Myocyte (in vitro differentiated cells): ENCODE results near the gene NECAP2. TPM values are rescaled to one million over a fixed set of nuclear protein-coding genes. Genes with fewer than 3 reads are reported as not detected.
"Not testable (repeated sequence)": the region's sequence is repeated elsewhere in the genome, so short reads cannot be mapped to it uniquely, and the experiment has no call there.

Experiments used
- DNase-seq: peaks from one replicate; pipeline ENCODE4 v3.0.0-alpha.2; 2012; ENCODE audit warnings: low read depth
- total RNA-seq: library from RNA; depleted of rRNA; stranded (reverse); fragments of >200 nt; gene quantifications from 2 replicates; pipeline ENCODE4 v1.2.3, GENCODE V29; 2014

NECAP2 gene
- total RNA-seq, 1 donor from 2014 or later = 26.5 TPM

GRCh38 chr1:16492937-16493336 lies 52.4 kb downstream of the NECAP2 start:
- DNase-seq = not testable (repeated sequence)

GRCh38 chr1:16493731-16494130 lies 53.2 kb downstream of the NECAP2 start:
- not testable (repeated sequence) for DNase-seq

- not testable (repeated sequence) for DNase-seq
Observed at GRCh38 chr1:16497474-16497904, 57.0 kb downstream of the NECAP2 start.

- not testable (repeated sequence) for DNase-seq
Observed at GRCh38 chr1:16498047-16498446, 57.5 kb downstream of the NECAP2 start.

- DNase-seq = peak; percentile 87
Observed at GRCh38 chr1:16498573-16499413, 58.3 kb downstream of the NECAP2 start.

DNA sequence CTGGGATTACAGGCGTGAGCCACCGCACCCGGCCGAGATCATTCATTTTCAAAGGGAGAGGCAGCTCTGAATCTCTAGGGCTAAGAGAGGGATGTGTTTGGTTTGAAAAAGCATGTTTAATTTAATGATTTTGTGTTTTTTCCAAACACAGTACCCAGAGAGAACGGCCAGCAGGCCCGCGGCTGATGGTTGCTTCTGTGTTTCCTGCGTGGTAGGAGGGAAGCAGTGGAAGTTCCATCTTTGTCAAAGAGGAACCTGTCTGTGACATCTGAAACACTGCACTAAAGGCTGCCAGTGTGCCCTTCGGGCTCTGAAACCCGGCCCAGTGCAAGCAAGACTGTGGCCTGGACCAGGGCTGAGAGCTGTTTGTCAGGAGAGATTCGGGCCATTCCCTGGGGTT lies 59.9 kb downstream of the NECAP2 start:
- DNase-seq = not testable (repeated sequence)

DNA sequence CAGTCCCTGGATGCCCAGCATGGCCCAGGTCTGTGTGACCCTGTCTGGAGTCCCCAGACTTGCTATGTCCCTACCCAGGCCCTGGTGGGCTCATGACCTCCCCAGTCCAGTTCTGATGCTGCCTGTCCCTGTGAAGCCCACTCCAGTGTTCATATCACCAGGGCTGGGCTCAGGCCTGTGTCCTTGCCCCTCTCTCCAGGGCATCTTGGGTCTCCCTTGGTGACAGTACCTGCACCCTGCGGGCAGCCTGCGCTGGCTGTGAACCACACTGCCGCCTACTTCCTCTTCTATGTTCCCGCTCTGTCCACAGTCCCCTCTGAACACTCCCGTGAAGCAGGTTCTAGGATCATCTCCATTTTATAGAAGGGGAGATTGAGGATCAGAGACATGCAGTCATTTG lies 60.5 kb downstream of the NECAP2 start:
- DNase-seq = not testable (repeated sequence)

- not testable (repeated sequence) for DNase-seq
Observed at GRCh38 chr1:16501446-16501845, 60.9 kb downstream of the NECAP2 start.

GRCh38 chr1:16503494-16503893 lies 63.0 kb downstream of the NECAP2 start:
- no peak for DNase-seq

DNA sequence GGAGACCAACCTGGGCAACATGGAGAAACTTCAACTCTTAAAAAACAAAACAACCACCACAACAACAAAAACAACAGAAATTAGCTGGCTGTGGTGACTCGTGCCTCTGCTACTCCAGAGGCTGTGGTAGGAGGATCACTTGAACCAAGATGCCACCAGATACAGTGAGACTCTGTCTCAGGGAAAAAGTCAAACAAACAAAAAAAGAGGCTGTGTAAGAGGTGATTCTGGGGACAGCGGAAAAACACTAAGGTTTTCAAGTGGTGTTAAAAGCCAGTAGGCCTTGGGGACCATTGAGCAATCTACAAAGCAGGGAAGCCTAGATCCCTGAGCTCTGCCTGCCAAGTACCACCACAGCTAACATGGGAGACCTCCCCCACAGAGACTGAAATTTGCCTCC lies 65.3 kb downstream of the NECAP2 start:
- not testable (repeated sequence) for DNase-seq

DNA sequence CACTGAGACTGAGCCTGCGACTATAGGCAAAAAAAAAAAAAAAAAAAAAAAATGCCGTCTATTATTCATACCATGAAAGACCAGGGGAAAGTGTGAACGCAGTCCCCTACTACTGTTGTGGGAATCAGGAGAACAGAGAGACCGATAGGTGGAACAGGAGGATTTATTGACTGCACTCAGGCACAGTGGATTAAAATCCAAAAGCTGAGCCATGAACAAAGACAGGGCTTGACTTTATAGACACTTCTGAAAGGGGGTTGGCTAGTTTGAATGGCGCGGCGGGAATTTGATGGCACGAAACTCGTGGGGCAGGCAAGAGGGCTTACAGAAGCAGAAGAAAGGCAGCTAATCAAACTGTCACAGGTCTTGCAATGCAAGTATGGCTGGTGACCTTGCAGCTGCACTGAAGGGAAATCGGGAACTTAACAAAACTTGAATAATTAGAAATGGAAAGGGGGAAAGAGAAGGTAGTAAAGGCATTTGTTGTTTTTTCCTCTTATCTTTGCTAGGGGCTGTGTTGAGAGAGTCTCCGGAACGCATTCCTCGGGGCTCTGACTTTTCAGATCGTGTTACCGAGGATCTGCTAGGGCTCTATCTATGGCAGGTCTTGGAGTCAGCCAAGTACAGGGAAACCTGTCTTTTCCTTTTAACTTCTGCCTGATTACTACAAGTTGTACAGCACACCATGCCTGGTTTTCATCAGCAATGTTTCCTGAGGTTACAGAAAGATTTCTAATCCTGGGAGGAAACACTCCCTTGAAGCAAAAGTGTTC lies 66.0 kb downstream of the NECAP2 start:
- DNase-seq = not testable (repeated sequence)

DNA sequence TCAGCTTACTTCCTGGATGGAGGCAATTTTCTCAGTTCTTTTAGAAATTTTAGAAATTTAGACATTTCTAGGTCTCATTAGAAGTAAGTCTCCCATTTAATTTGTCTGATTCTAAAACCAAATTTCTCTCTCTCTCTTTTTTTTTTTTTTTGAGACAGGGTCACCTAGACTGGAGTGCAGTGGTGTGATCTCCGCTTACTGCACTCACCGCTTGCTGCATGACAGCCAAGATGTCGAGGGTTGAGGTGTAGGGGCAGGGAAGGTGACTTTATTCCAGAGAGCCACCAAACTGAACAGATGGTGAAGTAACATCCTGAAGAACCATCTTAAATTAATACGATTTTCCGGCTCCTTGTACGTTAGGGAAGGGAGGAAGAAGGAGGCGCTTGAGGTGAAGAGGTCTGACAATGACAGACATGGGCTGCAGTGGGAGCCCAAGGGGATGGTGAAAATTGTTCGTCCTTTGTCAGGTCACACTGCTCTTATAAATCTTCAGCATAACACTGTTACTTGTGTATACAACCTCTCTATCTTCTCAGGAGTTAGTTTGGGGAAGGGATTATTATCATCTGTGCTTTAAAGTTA lies 68.4 kb downstream of the NECAP2 start:
- DNase-seq = not testable (repeated sequence)

Other genes with a start within 250 kb of the NECAP2 start
- 0.31 and 0.67 TPM in 2 replicates for gene ARHGEF19, start 228.1 kb upstream of the NECAP2 start, total RNA-seq
- gene CPLANE2, start 203.5 kb upstream of the NECAP2 start, total RNA-seq = 11.3 and 16.3 TPM in 2 replicates
- gene FBXO42, start 88.2 kb upstream of the NECAP2 start, total RNA-seq = 14.8 and 17.7 TPM in 2 replicates
- gene SZRD1, start 73.5 kb upstream of the NECAP2 start, total RNA-seq = 76.2 and 79.3 TPM in 2 replicates
- gene SPATA21, start 3.3 kb upstream of the NECAP2 start, total RNA-seq = not detected in 2 replicates
- not detected in 2 replicates for gene RNU1-1, start 73.6 kb downstream of the NECAP2 start, total RNA-seq
- 20.1 and 35.1 TPM in 2 replicates for gene NBPF1, start 172.8 kb downstream of the NECAP2 start, total RNA-seq
- not detected in 2 replicates for gene RNU1-3, start 226.2 kb downstream of the NECAP2 start, total RNA-seq